OCI-LY7 (cell line): ENCODE measurements around the gene TASP1. TPM values are rescaled to one million over a fixed set of nuclear protein-coding genes. Genes with fewer than 3 reads are reported as not detected.

Experiments used
- BruUV-seq: library from RNA; stranded (reverse); fragments of 400-500 nt; replicated peaks from 2 replicates; lab custom pipeline; 2021; lab: Mats Ljungman, UMichigan
- CTCF ChIA-PET: fragments of 300-600 bp; sonication (Branson Sonifier 250); formaldehyde crosslinking; loops from one replicate; lab custom pipeline; 2022; ENCODE audit warnings: antibody characterized with exemption; ENCODE audit not compliant: unreplicated experiment; lab: Charles Lee
- POLR2A ChIA-PET: fragments of 300-600 bp; sonication (Branson Sonifier 250); formaldehyde crosslinking; loops from one replicate; lab custom pipeline; 2022; ENCODE audit warnings: antibody characterized with exemption; lab: Charles Lee
- DNase-seq: peaks from one replicate; pipeline ENCODE4 v3.0.0-alpha.2; 2015; ENCODE audit warnings: low spot score
- H2AFZ ChIP-seq: fragments of 200-600 bp; sonication (generic), shearing (Covaris generic); 2 replicates; pipeline ENCODE4 v1.6.1; 2014; ENCODE audit warnings: mild to moderate bottlenecking, antibody characterized with exemption, low read length, moderate library complexity
- H3K27ac ChIP-seq: fragments of 200-600 bp; sonication (generic); 2 replicates; pipeline ENCODE4 v1.5.1; 2014; ENCODE audit warnings: mixed run types, low read depth, mild to moderate bottlenecking, moderate library complexity, low read length, inconsistent platforms; ENCODE audit not compliant: poor library complexity, severe bottlenecking
- H3K36me3 ChIP-seq: fragments of 200-600 bp; sonication (generic); 2 replicates; pipeline ENCODE4 v1.6.1; 2014; ENCODE audit warnings: mild to moderate bottlenecking, antibody characterized with exemption, low read length, moderate library complexity, mixed read lengths; ENCODE audit not compliant: insufficient read depth
- H3K4me1 ChIP-seq: fragments of 200-600 bp; sonication (generic); 2 replicates; pipeline ENCODE4 v1.5.1; 2014; ENCODE audit warnings: mild to moderate bottlenecking, low read length; ENCODE audit not compliant: insufficient read depth, poor library complexity, severe bottlenecking
- H3K4me2 ChIP-seq: fragments of 200-600 bp; sonication (generic); 2 replicates; pipeline ENCODE4 v1.6.1; 2014; ENCODE audit warnings: mild to moderate bottlenecking, low read length
- H3K4me3 ChIP-seq: fragments of 200-600 bp; sonication (generic); 2 replicates; pipeline ENCODE4 v1.5.1; 2014; ENCODE audit warnings: mild to moderate bottlenecking, low read depth, low read length; ENCODE audit not compliant: poor library complexity, severe bottlenecking
- H3K79me2 ChIP-seq: fragments of 200-600 bp; sonication (generic); 2 replicates; pipeline ENCODE4 v1.6.1; 2016; ENCODE audit warnings: low read depth, mild to moderate bottlenecking, low read length, moderate library complexity, mixed read lengths; ENCODE audit not compliant: insufficient read depth
- H3K9me2 ChIP-seq: fragments of 200-600 bp; sonication (generic); 2 replicates; pipeline ENCODE4 v1.6.1; 2016; ENCODE audit warnings: mild to moderate bottlenecking, low read length, mixed read lengths; ENCODE audit not compliant: insufficient read depth
- H3K9me3 ChIP-seq: fragments of 200-600 bp; sonication (generic); 2 replicates; pipeline ENCODE4 v1.6.1; 2014; ENCODE audit warnings: mild to moderate bottlenecking, mixed run types, low read length, mixed read lengths
- H4K20me1 ChIP-seq: fragments of 200-600 bp; sonication (generic); 2 replicates; pipeline ENCODE4 v1.6.1; 2014; ENCODE audit warnings: mild to moderate bottlenecking, antibody characterized with exemption, low read length, moderate library complexity, mixed read lengths; ENCODE audit not compliant: insufficient read depth
- CTCF ChIP-seq: fragments of 200-600 bp; sonication (generic); conservative IDR thresholded peaks from 2 replicates; pipeline ENCODE4 v1.5.1; 2014; ENCODE audit warnings: mild to moderate bottlenecking, antibody characterized with exemption, low read length, moderate library complexity, mixed read lengths
- EZH2phosphoT487 ChIP-seq: fragments of 200-600 bp; sonication (generic); IDR thresholded peaks from 2 replicates; pipeline ENCODE4 v1.6.1; 2018; ENCODE audit warnings: low read depth, borderline replicate concordance, mild to moderate bottlenecking, mixed run types, antibody characterized with exemption, low read length, moderate library complexity, mixed read lengths
- intact Hi-C: fragments of 100-400 bp; cut with micrococcal nuclease; formaldehyde crosslinking; loops from one replicate; pipeline ENCODE4 v1.10.0; 2022; ENCODE audit not compliant: unreplicated experiment
- total RNA-seq, 2 experiments: library from RNA; depleted of rRNA in 1 of 2; stranded (reverse); fragments of >200 nt in 1 of 2; shearing (Covaris generic) in 1 of 2; gene quantifications; 2 replicates each; pipeline ENCODE4 v1.2.3, GENCODE V29; 2014 to 2022

Gene TASP1
- total RNA-seq, 2 experiments from 2014 or later = 12.9 to 15.5 TPM

DNA sequence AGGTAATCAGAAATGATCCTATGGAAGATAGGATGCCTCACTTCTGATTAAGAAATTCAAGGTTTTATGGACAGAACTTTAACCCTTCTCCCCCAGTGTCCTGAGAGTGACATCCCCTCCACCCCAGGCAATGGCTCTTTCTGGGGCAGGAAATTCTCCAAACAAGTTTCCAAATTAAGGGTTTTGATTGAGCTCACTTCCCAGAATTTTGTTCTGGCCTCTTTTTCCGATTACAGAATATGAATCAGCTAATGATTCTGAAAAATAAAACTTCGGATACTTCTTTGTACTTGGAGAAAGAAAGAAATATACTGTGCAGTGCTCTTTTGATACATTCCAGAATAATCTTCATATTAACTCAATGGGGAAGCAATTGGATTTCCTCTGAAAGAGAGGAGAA lies 32.8 kb upstream of the TASP1 start:
- Histone ChIP-seq H3K4me3 (no peak overlapping the region), H3K79me2 (no peaks in the 10 kb centered on the region), H4K20me1 (no peaks in the 10 kb centered on the region), H3K4me1 (no peaks in the 10 kb centered on the region), H3K27ac (no peak overlapping the region), H3K4me2 (no peak overlapping the region), H3K9me2 (no peaks in the 10 kb centered on the region), H2AFZ (no peak overlapping the region), H3K9me3 (no peaks in the 10 kb centered on the region), H3K36me3 (no peaks in the 10 kb centered on the region)
- DNase-seq = no peak
- intact Hi-C loops = no loop called here
- CTCF ChIA-PET = no interaction called here
- BruUV-seq = no TSS peak
- TF ChIP-seq CTCF = no peak
- TF ChIP-seq EZH2phosphoT487 = no peak
- POLR2A ChIA-PET = interaction anchor here (1.1 kb wide), 1 partner anchor 44 kb away, joined by 3 read pairs; no protein-coding TSS in a partner anchor

DNA sequence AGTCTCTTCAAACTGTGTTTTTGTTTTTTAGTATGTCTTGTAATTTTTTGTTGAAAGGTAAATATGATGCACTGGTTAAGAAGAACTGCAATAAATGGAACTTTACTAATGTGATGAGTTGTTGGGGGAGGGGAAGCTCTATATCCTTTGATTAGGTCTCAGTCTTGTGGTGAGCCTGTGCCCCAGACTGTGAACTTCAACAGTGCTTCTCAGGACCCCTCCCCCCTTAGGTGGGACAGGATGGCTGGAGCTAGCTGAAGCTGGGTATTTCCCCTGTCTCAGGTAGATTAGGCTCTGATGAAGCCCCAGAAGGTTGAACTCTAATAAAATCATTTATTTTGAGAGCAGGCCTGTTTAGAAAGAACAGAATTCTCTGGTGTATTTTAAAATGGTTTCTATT lies 31.4 kb upstream of the TASP1 start:
- H3K4me2 ChIP-seq = no peak overlapping the region
- H3K9me3 ChIP-seq = no peaks in the 10 kb centered on the region
- DNase-seq = no peak
- no peak for TF ChIP-seq EZH2phosphoT487
- no peak for TF ChIP-seq CTCF
- no TSS peak for BruUV-seq
- no peaks in the 10 kb centered on the region for H3K79me2 ChIP-seq
- no peak overlapping the region for H2AFZ ChIP-seq
- ChIA-PET CTCF (no interaction called here), POLR2A (interaction anchor here (1.2 kb wide), 1 partner anchor 27 kb away, joined by 3 read pairs; no protein-coding TSS in a partner anchor)
- intact Hi-C loops = no loop called here
- H3K9me2 ChIP-seq = no peaks in the 10 kb centered on the region
- H3K36me3 ChIP-seq = no peaks in the 10 kb centered on the region
- no peaks in the 10 kb centered on the region for H4K20me1 ChIP-seq
- H3K4me1 ChIP-seq = no peaks in the 10 kb centered on the region
- no peak overlapping the region for H3K27ac ChIP-seq
- H3K4me3 ChIP-seq = no peak overlapping the region

- Histone ChIP-seq H3K4me3 (no peak overlapping the region), H3K9me2 (no peaks in the 10 kb centered on the region), H3K4me2 (no peak overlapping the region), H3K79me2 (no peaks in the 10 kb centered on the region), H2AFZ (no peak overlapping the region), H4K20me1 (no peaks in the 10 kb centered on the region), H3K27ac (no peak overlapping the region), H3K4me1 (no peaks in the 10 kb centered on the region), H3K36me3 (no peaks in the 10 kb centered on the region), H3K9me3 (no peaks in the 10 kb centered on the region)
- CTCF ChIA-PET = no interaction called here
- TF ChIP-seq EZH2phosphoT487 (no peak), CTCF (no peak)
- POLR2A ChIA-PET = no interaction called here
- intact Hi-C loops = no loop called here
- BruUV-seq = no TSS peak
- no peak for DNase-seq
Measured at GRCh38 chr20:13665709-13666395, 27.1 kb upstream of the TASP1 start.
